Neural progenitor cell (in vitro differentiated cells): ENCODE measurements around the gene MAD1L1. TPM values are rescaled to one million over a fixed set of nuclear protein-coding genes. Genes with fewer than 3 reads are reported as not detected.

ENCODE experiments used
- DNase-seq: peaks from one replicate; pipeline ENCODE4 v3.0.0-alpha.2; 2016; ENCODE audit warnings: low spot score
- H2AFZ ChIP-seq: fragments of 200-600 bp; sonication (generic); replicated peaks from 2 replicates; pipeline ENCODE4 v1.6.1; 2016; ENCODE audit warnings: antibody characterized with exemption
- H3F3A ChIP-seq: fragments of 200-600 bp; sonication (generic); 2 replicates; pipeline ENCODE4 v1.6.1; 2016; ENCODE audit warnings: antibody characterized with exemption, low read depth
- H3K27ac ChIP-seq: fragments of 200-600 bp; sonication (generic); 2 replicates; pipeline ENCODE4 v1.5.1; 2016; ENCODE audit warnings: mild to moderate bottlenecking
- H3K27me3 ChIP-seq: fragments of 200-600 bp; sonication (generic); 2 replicates; pipeline ENCODE4 v1.6.1; 2016; ENCODE audit warnings: mild to moderate bottlenecking, moderate library complexity
- H3K36me3 ChIP-seq: fragments of 200-600 bp; sonication (generic); 2 replicates; pipeline ENCODE4 v1.5.1; 2016
- H3K4me1 ChIP-seq: fragments of 200-600 bp; sonication (generic); 2 replicates; pipeline ENCODE4 v1.6.1; 2016; ENCODE audit warnings: mixed run types
- H3K4me2 ChIP-seq: fragments of 200-600 bp; sonication (generic); 2 replicates; pipeline ENCODE4 v1.6.1; 2016
- H3K4me3 ChIP-seq: fragments of 200-600 bp; sonication (generic); 2 replicates; pipeline ENCODE4 v1.5.1; 2016
- H3K79me2 ChIP-seq: fragments of 200-600 bp; sonication (generic); 2 replicates; pipeline ENCODE4 v1.6.1; 2016; ENCODE audit warnings: low read depth
- H3K9ac ChIP-seq: fragments of 200-600 bp; sonication (generic); 2 replicates; pipeline ENCODE4 v1.6.1; 2016
- H3K9me3 ChIP-seq: fragments of 200-600 bp; sonication (generic); 2 replicates; pipeline ENCODE4 v1.5.1; 2016; ENCODE audit warnings: low read depth
- H4K20me1 ChIP-seq: fragments of 200-600 bp; sonication (generic); 2 replicates; pipeline ENCODE4 v1.6.1; 2016; ENCODE audit warnings: low read depth
- H3K27ac Mint-ChIP-seq: 3 replicates; pipeline ENCODE4 v1.8.0; 2021; ENCODE audit warnings: mixed read lengths
- H3K27me3 Mint-ChIP-seq: 2 replicates; pipeline ENCODE4 v1.8.0; 2022; ENCODE audit warnings: low read depth, mild to moderate bottlenecking, inconsistent platforms, moderate library complexity, mixed read lengths; ENCODE audit not compliant: insufficient read depth
- H3K36me3 Mint-ChIP-seq: 3 replicates; pipeline ENCODE4 v1.8.0; 2021; ENCODE audit warnings: mixed read lengths
- H3K4me1 Mint-ChIP-seq: 3 replicates; pipeline ENCODE4 v1.8.0; 2021; ENCODE audit warnings: mixed read lengths
- H3K4me3 Mint-ChIP-seq: 3 replicates; pipeline ENCODE4 v1.8.0; 2021; ENCODE audit warnings: mild to moderate bottlenecking, moderate library complexity, mixed read lengths
- H3K9me3 Mint-ChIP-seq: 3 replicates; pipeline ENCODE4 v1.8.0; 2020; ENCODE audit warnings: mixed read lengths
- CTCF ChIP-seq: fragments of 200-600 bp; sonication (generic); IDR thresholded peaks from 2 replicates; pipeline ENCODE4 v1.5.1; 2017; ENCODE audit warnings: antibody characterized with exemption, mild to moderate bottlenecking
- EZH2 ChIP-seq: fragments of 200-600 bp; sonication (generic); IDR thresholded peaks from 2 replicates; pipeline ENCODE4 v1.6.1; 2017; ENCODE audit warnings: antibody characterized with exemption, mild to moderate bottlenecking, moderate library complexity
- EZH2phosphoT487 ChIP-seq: fragments of 200-600 bp; sonication (generic); IDR thresholded peaks from 2 replicates; pipeline ENCODE4 v1.6.1; 2017; ENCODE audit warnings: antibody characterized with exemption
- total RNA-seq: library from RNA; depleted of rRNA; stranded (reverse); fragments of >200 nt; gene quantifications from 2 replicates; pipeline ENCODE4 v1.2.3, GENCODE V29; 2015; ENCODE audit warnings: low replicate concordance

MAD1L1 gene
- total RNA-seq, 1 donor from 2014 or later, result 23.7 TPM

- Mint-ChIP-seq H3K27me3 (no peaks in the 10 kb centered on the region), H3K27ac (peak overlapping the region; percentile 83), H3K36me3 (peaks cover 2% of the 10 kb centered on the region), H3K4me1 (peaks cover 4% of the 10 kb centered on the region), H3K9me3 (no peaks in the 10 kb centered on the region), H3K4me3 (no peak overlapping the region)
- Histone ChIP-seq H3K27ac (no peak overlapping the region), H3K9me3 (no peaks in the 10 kb centered on the region), H3K4me2 (no peak overlapping the region), H3K9ac (no peak overlapping the region), H2AFZ (no peak overlapping the region), H3K4me3 (no peak overlapping the region), H3K4me1 (no peaks in the 10 kb centered on the region), H3F3A (no peaks in the 10 kb centered on the region), H3K79me2 (no peaks in the 10 kb centered on the region), H3K27me3 (no peaks in the 10 kb centered on the region), H4K20me1 (no peaks in the 10 kb centered on the region), H3K36me3 (no peaks in the 10 kb centered on the region)
- no peak for DNase-seq
- no peak for TF ChIP-seq EZH2
- no peak for TF ChIP-seq EZH2phosphoT487
- TF ChIP-seq CTCF, result no peak
Observed at GRCh38 chr7:1952781-1953180, 280.0 kb downstream of the MAD1L1 start.

GRCh38 chr7:1952169-1952760, 280.5 kb downstream of the MAD1L1 start:
- H3K79me2 ChIP-seq, result no peaks in the 10 kb centered on the region
- no peaks in the 10 kb centered on the region for H3F3A ChIP-seq
- H3K27me3 ChIP-seq, result no peaks in the 10 kb centered on the region
- Mint-ChIP-seq H3K36me3 (peaks cover 2% of the 10 kb centered on the region), H3K27me3 (no peaks in the 10 kb centered on the region), H3K4me1 (peaks cover 4% of the 10 kb centered on the region), H3K9me3 (no peaks in the 10 kb centered on the region), H3K4me3 (no peak overlapping the region), H3K27ac (peak overlapping the region; percentile 83)
- H3K4me2 ChIP-seq, result no peak overlapping the region
- H4K20me1 ChIP-seq, result no peaks in the 10 kb centered on the region
- H3K9ac ChIP-seq, result no peak overlapping the region
- H3K9me3 ChIP-seq, result no peaks in the 10 kb centered on the region
- no peak overlapping the region for H3K27ac ChIP-seq
- DNase-seq, result no peak
- no peak overlapping the region for H3K4me3 ChIP-seq
- no peaks in the 10 kb centered on the region for H3K4me1 ChIP-seq
- H2AFZ ChIP-seq, result no peak overlapping the region
- H3K36me3 ChIP-seq, result no peaks in the 10 kb centered on the region
- TF ChIP-seq EZH2, result no peak
- TF ChIP-seq CTCF, result no peak
- TF ChIP-seq EZH2phosphoT487, result no peak

- no peak overlapping the region for H2AFZ ChIP-seq
- H3K9me3 ChIP-seq, result no peaks in the 10 kb centered on the region
- no peak overlapping the region for H3K4me2 ChIP-seq
- TF ChIP-seq EZH2phosphoT487, result no peak
- no peak for TF ChIP-seq CTCF
- no peak for TF ChIP-seq EZH2
- H3F3A ChIP-seq, result no peaks in the 10 kb centered on the region
- H3K4me3 ChIP-seq, result no peak overlapping the region
- Mint-ChIP-seq H3K9me3 (no peaks in the 10 kb centered on the region), H3K27me3 (no peaks in the 10 kb centered on the region), H3K36me3 (no peaks in the 10 kb centered on the region), H3K4me1 (peaks cover 4% of the 10 kb centered on the region), H3K4me3 (no peak overlapping the region), H3K27ac (no peak overlapping the region)
- no peaks in the 10 kb centered on the region for H4K20me1 ChIP-seq
- no peak for DNase-seq
- H3K27ac ChIP-seq, result no peak overlapping the region
- no peaks in the 10 kb centered on the region for H3K27me3 ChIP-seq
- H3K79me2 ChIP-seq, result no peaks in the 10 kb centered on the region
- H3K36me3 ChIP-seq, result no peaks in the 10 kb centered on the region
- H3K9ac ChIP-seq, result no peak overlapping the region
- H3K4me1 ChIP-seq, result no peaks in the 10 kb centered on the region
Observed at GRCh38 chr7:1951600-1951999, 281.1 kb downstream of the MAD1L1 start.
